ENCODE data around the gene DAPK2.

The DAPK2 gene

DNA sequence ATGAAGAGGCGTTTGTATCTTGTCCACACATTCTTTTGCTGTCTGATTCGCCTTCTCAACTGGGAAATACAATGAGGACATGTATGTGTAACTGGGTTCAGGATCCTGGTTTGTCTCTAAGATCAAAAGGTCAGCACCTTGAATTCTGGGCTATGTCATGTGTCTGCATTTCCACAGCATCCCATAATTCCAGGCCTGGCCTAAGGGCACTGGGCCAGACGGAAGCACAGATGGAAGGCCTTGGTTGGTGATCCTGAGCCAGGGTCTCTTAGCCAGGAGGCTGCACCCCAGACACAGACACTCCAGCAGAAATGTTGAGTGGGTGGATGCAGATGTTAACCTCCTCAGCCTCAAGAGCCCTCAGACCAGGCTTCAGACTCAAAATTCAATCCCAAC lies 188.8 kb downstream of the DAPK2 start:
- peak; percentile 24; the same call in 2 of the 3 replicates for ATAC-seq
- TF ChIP-seq ZC3H10 (CRISPR knock-in tag; IDR thresholded peaks at IDR 0.05) (no peak), RARB (CRISPR knock-in tag; IDR thresholded peaks at IDR 0.05) (no peak), ZNF70 (CRISPR knock-in tag; IDR thresholded peaks at IDR 0.05) (no peak), OSR1 (CRISPR knock-in tag; IDR thresholded peaks at IDR 0.05) (no peak), PPARA (CRISPR knock-in tag; IDR thresholded peaks at IDR 0.05; ENCODE audit: borderline replicate concordance) (no peak), ZNF565 (CRISPR knock-in tag; conservative IDR thresholded peaks at IDR 0.05; ENCODE audit: low read depth) (no peak), ISL1 (CRISPR knock-in tag; IDR thresholded peaks at IDR 0.05) (no peak), ZFP3 (CRISPR knock-in tag; IDR thresholded peaks at IDR 0.05) (no peak), ARNTL (CRISPR knock-in tag; IDR thresholded peaks at IDR 0.05; ENCODE audit: borderline replicate concordance, low read depth) (no peak), CSDC2 (CRISPR knock-in tag; IDR thresholded peaks at IDR 0.05) (no peak), ZNF8 (CRISPR knock-in tag; IDR thresholded peaks at IDR 0.05) (no peak), GLIS3 (CRISPR knock-in tag; IDR thresholded peaks at IDR 0.05) (no peak), ZFP30 (CRISPR knock-in tag; IDR thresholded peaks at IDR 0.05) (no peak), TCF4 (CRISPR knock-in tag; IDR thresholded peaks at IDR 0.05; ENCODE audit: borderline replicate concordance) (no peak), BACH2 (CRISPR knock-in tag; IDR thresholded peaks at IDR 0.05; ENCODE audit: borderline replicate concordance) (no peak), ESRRG (CRISPR knock-in tag; IDR thresholded peaks at IDR 0.05) (no peak)
- TF ChIP-seq, protein P1, sequence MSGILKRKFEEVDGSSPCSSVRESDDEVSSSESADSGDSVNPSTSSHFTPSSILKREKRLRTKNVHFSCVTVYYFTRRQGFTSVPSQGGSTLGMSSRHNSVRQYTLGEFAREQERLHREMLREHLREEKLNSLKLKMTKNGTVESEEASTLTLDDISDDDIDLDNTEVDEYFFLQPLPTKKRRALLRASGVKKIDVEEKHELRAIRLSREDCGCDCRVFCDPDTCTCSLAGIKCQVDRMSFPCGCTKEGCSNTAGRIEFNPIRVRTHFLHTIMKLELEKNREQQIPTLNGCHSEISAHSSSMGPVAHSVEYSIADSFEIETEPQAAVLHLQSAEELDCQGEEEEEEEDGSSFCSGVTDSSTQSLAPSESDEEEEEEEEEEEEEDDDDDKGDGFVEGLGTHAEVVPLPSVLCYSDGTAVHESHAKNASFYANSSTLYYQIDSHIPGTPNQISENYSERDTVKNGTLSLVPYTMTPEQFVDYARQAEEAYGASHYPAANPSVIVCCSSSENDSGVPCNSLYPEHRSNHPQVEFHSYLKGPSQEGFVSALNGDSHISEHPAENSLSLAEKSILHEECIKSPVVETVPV (CRISPR knock-in tag; IDR thresholded peaks at IDR 0.05): no peak
- TF ChIP-seq, protein P2, sequence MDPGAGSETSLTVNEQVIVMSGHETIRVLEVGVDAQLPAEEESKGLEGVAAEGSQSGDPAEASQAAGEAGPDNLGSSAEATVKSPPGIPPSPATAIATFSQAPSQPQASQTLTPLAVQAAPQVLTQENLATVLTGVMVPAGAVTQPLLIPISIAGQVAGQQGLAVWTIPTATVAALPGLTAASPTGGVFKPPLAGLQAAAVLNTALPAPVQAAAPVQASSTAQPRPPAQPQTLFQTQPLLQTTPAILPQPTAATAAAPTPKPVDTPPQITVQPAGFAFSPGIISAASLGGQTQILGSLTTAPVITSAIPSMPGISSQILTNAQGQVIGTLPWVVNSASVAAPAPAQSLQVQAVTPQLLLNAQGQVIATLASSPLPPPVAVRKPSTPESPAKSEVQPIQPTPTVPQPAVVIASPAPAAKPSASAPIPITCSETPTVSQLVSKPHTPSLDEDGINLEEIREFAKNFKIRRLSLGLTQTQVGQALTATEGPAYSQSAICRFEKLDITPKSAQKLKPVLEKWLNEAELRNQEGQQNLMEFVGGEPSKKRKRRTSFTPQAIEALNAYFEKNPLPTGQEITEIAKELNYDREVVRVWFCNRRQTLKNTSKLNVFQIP (CRISPR knock-in tag; IDR thresholded peaks at IDR 0.05; ENCODE audit: borderline replicate concordance, low read depth): no peak
- TF ChIP-seq, protein P3, sequence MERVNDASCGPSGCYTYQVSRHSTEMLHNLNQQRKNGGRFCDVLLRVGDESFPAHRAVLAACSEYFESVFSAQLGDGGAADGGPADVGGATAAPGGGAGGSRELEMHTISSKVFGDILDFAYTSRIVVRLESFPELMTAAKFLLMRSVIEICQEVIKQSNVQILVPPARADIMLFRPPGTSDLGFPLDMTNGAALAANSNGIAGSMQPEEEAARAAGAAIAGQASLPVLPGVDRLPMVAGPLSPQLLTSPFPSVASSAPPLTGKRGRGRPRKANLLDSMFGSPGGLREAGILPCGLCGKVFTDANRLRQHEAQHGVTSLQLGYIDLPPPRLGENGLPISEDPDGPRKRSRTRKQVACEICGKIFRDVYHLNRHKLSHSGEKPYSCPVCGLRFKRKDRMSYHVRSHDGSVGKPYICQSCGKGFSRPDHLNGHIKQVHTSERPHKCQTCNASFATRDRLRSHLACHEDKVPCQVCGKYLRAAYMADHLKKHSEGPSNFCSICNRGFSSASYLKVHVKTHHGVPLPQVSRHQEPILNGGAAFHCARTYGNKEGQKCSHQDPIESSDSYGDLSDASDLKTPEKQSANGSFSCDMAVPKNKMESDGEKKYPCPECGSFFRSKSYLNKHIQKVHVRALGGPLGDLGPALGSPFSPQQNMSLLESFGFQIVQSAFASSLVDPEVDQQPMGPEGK (CRISPR knock-in tag; IDR thresholded peaks at IDR 0.05; ENCODE audit: borderline replicate concordance): no peak
- TF ChIP-seq, protein P4, sequence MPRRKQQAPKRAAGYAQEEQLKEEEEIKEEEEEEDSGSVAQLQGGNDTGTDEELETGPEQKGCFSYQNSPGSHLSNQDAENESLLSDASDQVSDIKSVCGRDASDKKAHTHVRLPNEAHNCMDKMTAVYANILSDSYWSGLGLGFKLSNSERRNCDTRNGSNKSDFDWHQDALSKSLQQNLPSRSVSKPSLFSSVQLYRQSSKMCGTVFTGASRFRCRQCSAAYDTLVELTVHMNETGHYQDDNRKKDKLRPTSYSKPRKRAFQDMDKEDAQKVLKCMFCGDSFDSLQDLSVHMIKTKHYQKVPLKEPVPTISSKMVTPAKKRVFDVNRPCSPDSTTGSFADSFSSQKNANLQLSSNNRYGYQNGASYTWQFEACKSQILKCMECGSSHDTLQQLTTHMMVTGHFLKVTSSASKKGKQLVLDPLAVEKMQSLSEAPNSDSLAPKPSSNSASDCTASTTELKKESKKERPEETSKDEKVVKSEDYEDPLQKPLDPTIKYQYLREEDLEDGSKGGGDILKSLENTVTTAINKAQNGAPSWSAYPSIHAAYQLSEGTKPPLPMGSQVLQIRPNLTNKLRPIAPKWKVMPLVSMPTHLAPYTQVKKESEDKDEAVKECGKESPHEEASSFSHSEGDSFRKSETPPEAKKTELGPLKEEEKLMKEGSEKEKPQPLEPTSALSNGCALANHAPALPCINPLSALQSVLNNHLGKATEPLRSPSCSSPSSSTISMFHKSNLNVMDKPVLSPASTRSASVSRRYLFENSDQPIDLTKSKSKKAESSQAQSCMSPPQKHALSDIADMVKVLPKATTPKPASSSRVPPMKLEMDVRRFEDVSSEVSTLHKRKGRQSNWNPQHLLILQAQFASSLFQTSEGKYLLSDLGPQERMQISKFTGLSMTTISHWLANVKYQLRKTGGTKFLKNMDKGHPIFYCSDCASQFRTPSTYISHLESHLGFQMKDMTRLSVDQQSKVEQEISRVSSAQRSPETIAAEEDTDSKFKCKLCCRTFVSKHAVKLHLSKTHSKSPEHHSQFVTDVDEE (CRISPR knock-in tag; IDR thresholded peaks at IDR 0.05): no peak
